DOHH2 (cell line): ENCODE measurements around the gene ZMYM1.

Experiments used
- H3F3A ChIP-seq: fragments of 200-600 bp; sonication (generic), shearing (Covaris generic); 2 replicates; pipeline ENCODE4 v1.6.0; 2016; ENCODE audit warnings: antibody characterized with exemption, mild to moderate bottlenecking; ENCODE audit not compliant: control insufficient read depth, insufficient read depth
- H3K27ac ChIP-seq: fragments of 200-600 bp; sonication (generic); 2 replicates; pipeline ENCODE4 v1.5.1; 2014; ENCODE audit warnings: low read depth, mild to moderate bottlenecking, low read length, moderate library complexity
- H3K27me3 ChIP-seq: fragments of 200-600 bp; sonication (generic); 2 replicates; pipeline ENCODE4 v1.6.1; 2014; ENCODE audit warnings: mild to moderate bottlenecking, low read length, mixed read lengths; ENCODE audit not compliant: control insufficient read depth
- H3K36me3 ChIP-seq: fragments of 200-600 bp; sonication (generic); 2 replicates; pipeline ENCODE4 v1.6.1; 2014; ENCODE audit warnings: mild to moderate bottlenecking, low read length, moderate library complexity, mixed read lengths; ENCODE audit not compliant: control insufficient read depth
- H3K4me1 ChIP-seq: fragments of 200-600 bp; sonication (generic); 2 replicates; pipeline ENCODE4 v1.6.1; 2014; ENCODE audit warnings: mild to moderate bottlenecking, low read length, mixed read lengths; ENCODE audit not compliant: control insufficient read depth
- H3K4me2 ChIP-seq: fragments of 200-600 bp; sonication (generic); 2 replicates; pipeline ENCODE4 v1.6.0; 2014; ENCODE audit warnings: mild to moderate bottlenecking, low read length, moderate library complexity
- H3K4me3 ChIP-seq: fragments of 200-600 bp; sonication (generic); 2 replicates; pipeline ENCODE4 v1.5.1; 2014; ENCODE audit warnings: mild to moderate bottlenecking, low read length, mixed read lengths
- H3K79me2 ChIP-seq: fragments of 200-600 bp; sonication (generic); 2 replicates; pipeline ENCODE4 v1.6.1; 2014; ENCODE audit warnings: mild to moderate bottlenecking, low read length, mixed read lengths; ENCODE audit not compliant: control insufficient read depth
- H3K9me2 ChIP-seq: fragments of 200-600 bp; sonication (generic); replicated peaks from 2 replicates; pipeline ENCODE4 v1.6.1; 2014; ENCODE audit warnings: mild to moderate bottlenecking, low read length, mixed read lengths; ENCODE audit not compliant: control insufficient read depth
- H3K9me3 ChIP-seq: fragments of 200-600 bp; sonication (generic); 2 replicates; pipeline ENCODE4 v1.6.1; 2014; ENCODE audit warnings: antibody characterized with exemption, low read length, mixed read lengths; ENCODE audit not compliant: control insufficient read depth, insufficient read depth
- H4K20me1 ChIP-seq: fragments of 200-600 bp; sonication (generic); 2 replicates; pipeline ENCODE4 v1.6.0; 2014; ENCODE audit warnings: low read depth, mild to moderate bottlenecking, antibody characterized with exemption, low read length, moderate library complexity; ENCODE audit not compliant: control insufficient read depth, insufficient read depth
- EZH2phosphoT487 ChIP-seq: fragments of 200-600 bp; sonication (generic); IDR thresholded peaks from 2 replicates; pipeline ENCODE4 v1.6.1; 2017; ENCODE audit warnings: borderline replicate concordance, mild to moderate bottlenecking, antibody characterized with exemption, low read length, moderate library complexity, mixed read lengths
- TF ChIP-seq, protein P1 (sequence below): fragments of 200-600 bp; sonication (generic); IDR thresholded peaks from one replicate; pipeline ENCODE4 v1.5.1; 2014; ENCODE audit warnings: antibody characterized with exemption, mild to moderate bottlenecking, low read depth, low read length; ENCODE audit not compliant: poor library complexity, severe bottlenecking

ZMYM1 gene

DNA sequence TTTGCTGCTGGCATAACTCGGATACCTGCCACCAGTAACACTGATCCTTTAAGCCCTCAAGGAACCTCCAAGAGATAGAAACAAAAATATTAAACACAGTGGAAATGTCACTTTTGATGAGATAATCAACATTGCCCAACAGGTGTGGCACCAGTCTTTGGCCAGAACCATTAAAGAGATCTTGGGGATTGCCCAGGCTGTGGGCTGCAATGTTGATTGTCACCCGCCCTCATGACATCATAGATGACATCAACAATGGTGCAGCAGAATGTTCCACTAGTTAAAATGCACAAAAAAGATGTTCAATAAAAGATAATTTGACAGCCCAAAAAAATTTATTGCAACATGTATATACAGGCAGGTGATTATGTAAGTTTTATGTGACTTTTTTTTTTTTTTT lies 20.2 kb upstream of the ZMYM1 start:
- H3K79me2 ChIP-seq = no peaks in the 10 kb centered on the region
- no peaks in the 10 kb centered on the region for H3K36me3 ChIP-seq
- 0 out of 2 replicates have a peak, but pooled peaks cover 3% of the 10 kb centered on the region for H3K4me1 ChIP-seq
- H3K27me3 ChIP-seq = 0 out of 2 replicates have a peak, but pooled peaks cover 4% of the 10 kb centered on the region
- H3K4me2 ChIP-seq = no peak overlapping the region
- no peak for TF ChIP-seq EZH2phosphoT487
- TF ChIP-seq, protein P1, sequence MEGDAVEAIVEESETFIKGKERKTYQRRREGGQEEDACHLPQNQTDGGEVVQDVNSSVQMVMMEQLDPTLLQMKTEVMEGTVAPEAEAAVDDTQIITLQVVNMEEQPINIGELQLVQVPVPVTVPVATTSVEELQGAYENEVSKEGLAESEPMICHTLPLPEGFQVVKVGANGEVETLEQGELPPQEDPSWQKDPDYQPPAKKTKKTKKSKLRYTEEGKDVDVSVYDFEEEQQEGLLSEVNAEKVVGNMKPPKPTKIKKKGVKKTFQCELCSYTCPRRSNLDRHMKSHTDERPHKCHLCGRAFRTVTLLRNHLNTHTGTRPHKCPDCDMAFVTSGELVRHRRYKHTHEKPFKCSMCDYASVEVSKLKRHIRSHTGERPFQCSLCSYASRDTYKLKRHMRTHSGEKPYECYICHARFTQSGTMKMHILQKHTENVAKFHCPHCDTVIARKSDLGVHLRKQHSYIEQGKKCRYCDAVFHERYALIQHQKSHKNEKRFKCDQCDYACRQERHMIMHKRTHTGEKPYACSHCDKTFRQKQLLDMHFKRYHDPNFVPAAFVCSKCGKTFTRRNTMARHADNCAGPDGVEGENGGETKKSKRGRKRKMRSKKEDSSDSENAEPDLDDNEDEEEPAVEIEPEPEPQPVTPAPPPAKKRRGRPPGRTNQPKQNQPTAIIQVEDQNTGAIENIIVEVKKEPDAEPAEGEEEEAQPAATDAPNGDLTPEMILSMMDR = no peak
- no peaks in the 10 kb centered on the region for H3K9me2 ChIP-seq
- H3K9me3 ChIP-seq = no peaks in the 10 kb centered on the region
- H3K4me3 ChIP-seq = no peak overlapping the region
- H3K27ac ChIP-seq = no peak overlapping the region
- no peaks in the 10 kb centered on the region for H3F3A ChIP-seq
- H4K20me1 ChIP-seq = no peaks in the 10 kb centered on the region

DNA sequence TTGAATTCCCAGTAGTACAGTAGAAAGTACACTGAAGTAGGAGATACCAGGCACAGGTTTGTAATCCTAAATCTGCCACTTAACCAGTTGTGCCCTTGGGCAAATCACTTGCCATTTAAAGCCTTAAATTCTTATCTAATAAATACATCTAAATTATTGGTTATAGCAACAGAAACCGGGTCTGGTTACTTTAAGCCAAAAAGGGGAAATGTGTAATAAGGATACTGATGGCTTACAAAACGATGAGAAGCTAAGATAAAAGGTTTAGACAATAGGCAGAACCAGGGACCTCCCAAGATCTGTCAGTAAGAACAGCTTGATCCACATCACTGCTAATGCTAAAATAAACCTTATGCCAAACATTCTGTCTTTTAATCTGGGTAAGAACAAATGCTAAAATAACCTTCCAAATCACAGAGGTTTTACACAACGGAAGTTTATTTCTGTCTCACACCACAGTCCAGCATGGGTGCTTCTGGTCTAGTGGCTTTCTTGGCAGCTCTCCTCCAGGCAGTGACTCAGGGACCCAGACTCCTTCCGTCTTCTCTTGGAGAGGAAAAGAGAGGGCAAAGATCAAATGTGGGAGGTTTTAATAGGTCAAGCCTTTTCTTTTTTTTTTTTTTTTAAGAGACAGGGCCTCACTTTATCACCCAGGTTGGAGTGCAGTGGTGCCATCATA lies 16.5 kb upstream of the ZMYM1 start:
- no peak overlapping the region for H3K4me2 ChIP-seq
- no peak overlapping the region for H3K4me3 ChIP-seq
- H3K9me2 ChIP-seq = no peaks in the 10 kb centered on the region
- H3K9me3 ChIP-seq = no peaks in the 10 kb centered on the region
- H3F3A ChIP-seq = no peaks in the 10 kb centered on the region
- TF ChIP-seq, protein P1 = no peak
- TF ChIP-seq EZH2phosphoT487 = no peak
- 0 out of 2 replicates have a peak, but pooled peaks cover 3% of the 10 kb centered on the region for H3K4me1 ChIP-seq
- no peaks in the 10 kb centered on the region for H3K36me3 ChIP-seq
- H4K20me1 ChIP-seq = no peaks in the 10 kb centered on the region
- H3K27me3 ChIP-seq = 0 out of 2 replicates have a peak, but pooled peaks cover 4% of the 10 kb centered on the region
- no peaks in the 10 kb centered on the region for H3K79me2 ChIP-seq
- no peak overlapping the region for H3K27ac ChIP-seq

DNA sequence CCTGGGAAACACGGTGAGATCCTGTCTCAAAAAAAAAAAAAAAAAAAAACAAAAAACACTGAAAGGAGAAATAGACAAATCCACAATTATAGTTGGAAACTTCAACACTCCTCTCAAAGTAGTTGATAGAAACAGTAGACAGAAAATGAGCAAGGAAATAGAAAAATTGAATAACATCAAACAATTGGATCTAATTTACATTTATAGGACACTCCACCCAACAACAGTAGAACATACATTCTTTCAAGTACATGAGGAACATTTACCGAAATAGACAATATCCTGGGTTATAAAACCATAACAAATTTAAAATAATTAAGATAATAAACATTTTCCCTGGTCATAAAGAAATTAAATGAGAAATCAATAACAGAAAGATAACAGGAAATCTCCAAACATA lies 14.9 kb upstream of the ZMYM1 start:
- H3K4me2 ChIP-seq = no peak overlapping the region
- no peaks in the 10 kb centered on the region for H4K20me1 ChIP-seq
- no peaks in the 10 kb centered on the region for H3F3A ChIP-seq
- no peaks in the 10 kb centered on the region for H3K36me3 ChIP-seq
- no peaks in the 10 kb centered on the region for H3K79me2 ChIP-seq
- no peaks in the 10 kb centered on the region for H3K9me2 ChIP-seq
- TF ChIP-seq, protein P1 = no peak
- TF ChIP-seq EZH2phosphoT487 = no peak
- H3K9me3 ChIP-seq = no peaks in the 10 kb centered on the region
- no peaks in the 10 kb centered on the region for H3K27me3 ChIP-seq
- H3K27ac ChIP-seq = no peak overlapping the region
- H3K4me3 ChIP-seq = no peak overlapping the region
- H3K4me1 ChIP-seq = 0 out of 2 replicates have a peak, but pooled peaks cover 3% of the 10 kb centered on the region
